HT-29 (cell line): Measurements from ENCODE around the gene CFAP46. TPM values are rescaled to one million over a fixed set of nuclear protein-coding genes. Genes with fewer than 3 reads are reported as not detected.
"Not testable (repeated sequence)": the region's sequence is repeated elsewhere in the genome, so short reads cannot be mapped to it uniquely, and the experiment has no call there.

Experiments used
- DNase-seq: peaks from one replicate; pipeline ENCODE4 v3.0.0-alpha.2; 2015; ENCODE audit warnings: low spot score
- total RNA-seq: library from RNA; depleted of rRNA; stranded (reverse); fragments of >200 nt; shearing (Covaris generic); gene quantifications from 2 replicates; pipeline ENCODE4 v1.2.3, GENCODE V29; 2014

Gene CFAP46
- total RNA-seq, 1 experiment from 2014 or later: not detected

DNA sequence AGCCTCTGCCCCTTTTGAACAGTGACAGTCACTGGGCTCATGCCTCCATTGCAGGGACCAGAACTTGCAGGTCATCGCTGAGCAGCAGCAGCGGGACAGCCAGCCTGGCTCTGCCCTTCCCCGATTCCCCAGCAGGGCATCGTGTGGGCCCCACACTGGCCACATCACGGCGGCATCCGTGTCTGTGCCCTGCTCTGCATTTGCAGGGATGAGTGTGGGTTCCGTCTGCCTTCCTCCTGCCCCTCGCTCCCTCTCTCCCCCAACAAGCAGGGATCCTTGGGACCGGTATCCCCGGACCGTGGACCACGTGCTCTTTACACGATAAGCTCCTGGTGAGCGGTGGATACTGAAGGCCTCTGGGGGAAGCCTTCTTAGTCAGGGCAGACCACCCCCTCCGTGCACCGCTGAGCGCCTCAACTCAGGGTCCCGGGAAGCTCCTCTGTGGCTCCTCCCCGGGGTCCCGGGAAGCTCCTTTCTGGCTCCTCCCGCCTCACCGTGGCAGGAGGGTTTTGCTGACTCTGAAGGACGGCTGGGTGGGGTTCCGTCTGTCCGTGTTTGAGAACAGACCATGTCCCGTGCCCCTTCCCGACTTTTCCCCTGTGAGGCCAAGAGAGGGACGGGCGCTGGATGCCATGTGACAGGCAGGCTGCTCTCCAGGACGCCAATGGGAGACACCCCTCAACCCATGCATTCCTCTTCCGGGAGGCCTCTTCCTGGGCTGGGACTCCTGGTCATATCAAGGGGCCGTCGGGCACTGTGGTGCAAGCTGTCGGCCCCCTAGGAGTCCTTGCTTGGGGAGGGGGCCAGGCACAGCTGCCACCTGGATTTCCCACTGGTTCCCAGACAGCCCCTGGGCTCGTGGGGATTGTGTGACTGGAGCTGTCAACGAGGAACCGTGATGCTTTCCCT, 132.9 kb downstream of the CFAP46 start:
- no peak for DNase-seq

DNA sequence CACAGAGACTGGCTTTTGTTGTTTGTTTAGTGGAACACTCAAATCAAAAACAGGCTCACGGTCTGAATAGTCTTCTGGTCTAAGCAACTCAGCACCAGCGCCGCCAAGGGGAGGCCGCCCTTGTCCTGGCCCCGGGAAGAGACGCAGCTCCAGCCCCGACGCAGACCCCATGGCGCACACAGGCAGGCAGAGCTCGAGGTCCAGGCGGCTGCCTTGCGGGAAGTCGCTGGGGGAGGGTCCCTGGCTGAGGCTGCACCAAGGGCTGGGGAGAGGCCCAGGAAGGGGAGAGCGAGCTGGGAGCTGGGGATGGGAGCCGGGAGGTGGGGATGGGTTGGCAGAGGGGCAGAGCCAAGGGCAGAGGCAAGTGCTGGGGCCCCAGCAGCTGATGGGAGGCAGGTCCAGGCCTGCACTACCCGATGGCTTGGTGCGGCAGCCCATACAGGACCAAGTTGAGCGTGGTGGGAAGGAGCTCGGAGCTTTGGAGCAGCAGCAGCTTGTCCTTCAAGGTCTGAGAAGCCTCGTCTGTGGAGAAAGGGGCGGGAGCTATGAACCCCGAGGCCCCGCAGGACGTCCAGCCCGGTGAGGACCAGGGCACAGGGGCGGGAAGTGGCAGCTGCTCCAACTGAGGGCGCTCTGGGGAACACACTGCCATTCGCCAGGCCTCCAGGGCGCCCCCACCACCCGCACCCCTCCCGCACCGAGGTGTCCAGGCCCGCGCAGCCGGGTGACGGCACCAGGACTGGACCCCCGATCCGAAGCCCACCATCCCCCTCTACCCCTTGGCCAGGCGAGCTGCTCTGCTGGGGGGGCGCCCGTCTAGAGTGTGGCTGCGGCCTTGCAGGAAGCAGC, 133.8 kb downstream of the CFAP46 start:
- no peak for DNase-seq

GRCh38 chr10:132807621-132808049, 134.7 kb downstream of the CFAP46 start:
- DNase-seq: no peak

DNA sequence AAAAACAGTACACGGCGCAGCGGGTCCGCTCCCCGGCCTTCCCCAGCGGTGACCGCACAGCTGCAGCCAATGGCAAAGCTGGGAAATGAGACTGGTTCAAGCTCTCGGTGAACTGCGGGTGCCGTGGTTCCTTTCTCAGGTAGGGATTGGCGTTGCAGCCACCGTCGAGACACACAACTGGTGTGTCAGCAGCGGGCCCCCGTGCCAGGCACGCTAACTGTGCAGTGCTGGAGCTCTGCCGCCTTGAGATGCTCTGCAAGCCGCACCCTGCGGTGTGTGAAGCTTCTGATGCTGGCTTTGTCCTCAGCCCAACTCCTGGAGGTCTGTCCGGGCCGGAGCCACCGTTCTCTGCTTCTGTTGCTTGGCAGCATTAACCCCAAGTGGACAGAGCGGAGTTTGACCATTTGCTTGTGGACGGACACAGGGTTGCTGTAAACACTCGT, 135.8 kb downstream of the CFAP46 start:
- DNase-seq: no peak

DNA sequence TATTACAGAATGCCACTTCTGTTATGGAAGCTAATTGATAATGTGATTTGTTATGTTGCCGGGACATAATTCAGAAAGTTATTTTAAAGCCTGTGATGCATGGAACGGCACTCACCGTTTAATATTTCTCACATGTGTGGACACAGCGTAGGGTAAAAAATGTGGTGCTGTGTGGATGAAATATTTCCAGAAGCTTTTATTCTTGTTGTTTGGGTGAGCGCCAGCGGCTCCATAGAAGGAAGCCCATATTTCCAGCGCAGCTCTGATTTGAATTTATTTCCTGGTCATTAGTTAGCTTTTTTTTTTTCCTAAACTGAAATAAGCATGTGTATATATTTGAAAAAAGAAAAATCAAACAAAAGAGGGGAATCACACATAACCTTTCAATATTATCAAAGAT, 136.3 kb downstream of the CFAP46 start:
- no peak for DNase-seq

- no peak for DNase-seq
Measured at GRCh38 chr10:132805599-132805998, 136.8 kb downstream of the CFAP46 start.

- DNase-seq: no peak
Measured at GRCh38 chr10:132804785-132805426, 137.5 kb downstream of the CFAP46 start.

- no peak for DNase-seq
Measured at GRCh38 chr10:132804287-132804686, 138.1 kb downstream of the CFAP46 start.

- DNase-seq: no peak
Measured at GRCh38 chr10:132803416-132804210, 138.8 kb downstream of the CFAP46 start.

DNA sequence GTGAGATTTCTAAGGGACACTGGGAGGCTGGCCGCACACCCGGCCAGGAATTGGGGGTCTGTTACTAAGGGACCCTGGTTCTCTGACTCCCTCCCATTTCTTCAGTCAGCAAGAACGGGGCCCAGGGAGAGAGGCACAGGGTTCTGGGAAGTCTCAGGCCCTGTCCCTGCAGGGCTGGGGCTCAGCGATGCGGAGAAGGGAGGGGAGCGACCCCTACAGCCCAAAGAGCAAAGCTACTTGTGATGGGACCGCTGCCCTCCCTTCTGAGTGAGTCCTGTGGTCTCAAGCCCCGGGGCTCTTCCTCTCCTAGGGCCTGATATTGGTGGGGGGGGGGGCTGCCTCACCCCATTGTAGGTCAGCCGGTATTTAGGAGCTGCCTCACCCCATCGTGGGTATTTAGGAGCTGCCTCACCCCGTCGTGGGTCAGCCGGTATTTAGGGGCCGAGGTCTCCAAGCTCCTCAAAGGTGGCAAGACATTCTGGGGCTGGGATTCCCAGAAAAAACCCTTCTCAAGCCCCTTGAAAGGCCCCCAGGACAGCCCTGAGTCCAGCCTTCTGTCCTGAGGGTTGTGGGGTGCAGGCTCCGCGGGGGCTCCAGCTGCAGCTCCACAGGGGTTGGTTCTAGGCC, 139.6 kb downstream of the CFAP46 start:
- DNase-seq: peak; percentile 14

- no peak for DNase-seq
Measured at GRCh38 chr10:132802048-132802447, 140.3 kb downstream of the CFAP46 start.

- no peak for DNase-seq
Measured at GRCh38 chr10:132799865-132800264, 142.5 kb downstream of the CFAP46 start.

DNA sequence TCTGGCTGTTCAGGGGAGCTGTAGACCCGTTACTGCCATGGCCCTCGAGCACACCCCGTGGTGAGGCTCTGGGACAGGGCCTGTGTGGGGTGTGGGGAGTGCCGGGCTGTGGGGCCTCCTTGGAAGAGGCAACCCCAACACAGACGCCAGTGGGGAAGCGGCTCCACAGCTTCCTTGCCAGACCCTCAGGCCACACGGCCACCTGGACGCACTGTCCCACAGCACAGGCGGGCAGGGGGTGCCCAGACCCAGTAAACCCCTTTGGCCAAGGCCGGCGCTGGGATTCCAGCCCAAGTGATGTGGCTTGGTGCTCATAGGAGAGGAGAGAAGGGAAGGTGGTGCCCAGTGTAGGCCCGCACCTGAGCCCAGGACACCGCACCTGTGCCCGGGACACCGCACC, 143.5 kb downstream of the CFAP46 start:
- DNase-seq: no peak

- no peak for DNase-seq
Measured at GRCh38 chr10:132798403-132798802, 144.0 kb downstream of the CFAP46 start.

GRCh38 chr10:132797986-132798385, 144.4 kb downstream of the CFAP46 start:
- not testable (repeated sequence) for DNase-seq

DNA sequence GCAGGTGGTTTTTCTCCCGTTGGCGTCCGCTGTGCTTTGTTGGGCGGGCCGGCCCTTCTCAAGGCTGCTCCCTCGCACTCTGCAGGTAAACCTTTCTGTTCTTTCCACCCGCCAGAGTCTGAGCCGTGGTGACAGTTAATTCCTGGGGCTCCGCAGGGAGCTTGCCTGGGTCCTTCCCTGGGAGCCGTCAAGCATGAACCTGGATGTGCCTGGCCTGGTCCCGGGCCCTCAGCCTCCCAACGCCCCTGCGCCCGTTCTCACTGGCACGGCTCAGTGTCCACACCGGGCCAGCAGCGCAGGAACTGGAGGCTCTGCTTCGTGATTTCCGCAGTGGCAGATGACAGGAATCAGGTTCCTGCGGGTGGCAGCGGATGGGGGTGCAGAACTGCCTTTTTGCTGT, 145.5 kb downstream of the CFAP46 start:
- no peak for DNase-seq

DNA sequence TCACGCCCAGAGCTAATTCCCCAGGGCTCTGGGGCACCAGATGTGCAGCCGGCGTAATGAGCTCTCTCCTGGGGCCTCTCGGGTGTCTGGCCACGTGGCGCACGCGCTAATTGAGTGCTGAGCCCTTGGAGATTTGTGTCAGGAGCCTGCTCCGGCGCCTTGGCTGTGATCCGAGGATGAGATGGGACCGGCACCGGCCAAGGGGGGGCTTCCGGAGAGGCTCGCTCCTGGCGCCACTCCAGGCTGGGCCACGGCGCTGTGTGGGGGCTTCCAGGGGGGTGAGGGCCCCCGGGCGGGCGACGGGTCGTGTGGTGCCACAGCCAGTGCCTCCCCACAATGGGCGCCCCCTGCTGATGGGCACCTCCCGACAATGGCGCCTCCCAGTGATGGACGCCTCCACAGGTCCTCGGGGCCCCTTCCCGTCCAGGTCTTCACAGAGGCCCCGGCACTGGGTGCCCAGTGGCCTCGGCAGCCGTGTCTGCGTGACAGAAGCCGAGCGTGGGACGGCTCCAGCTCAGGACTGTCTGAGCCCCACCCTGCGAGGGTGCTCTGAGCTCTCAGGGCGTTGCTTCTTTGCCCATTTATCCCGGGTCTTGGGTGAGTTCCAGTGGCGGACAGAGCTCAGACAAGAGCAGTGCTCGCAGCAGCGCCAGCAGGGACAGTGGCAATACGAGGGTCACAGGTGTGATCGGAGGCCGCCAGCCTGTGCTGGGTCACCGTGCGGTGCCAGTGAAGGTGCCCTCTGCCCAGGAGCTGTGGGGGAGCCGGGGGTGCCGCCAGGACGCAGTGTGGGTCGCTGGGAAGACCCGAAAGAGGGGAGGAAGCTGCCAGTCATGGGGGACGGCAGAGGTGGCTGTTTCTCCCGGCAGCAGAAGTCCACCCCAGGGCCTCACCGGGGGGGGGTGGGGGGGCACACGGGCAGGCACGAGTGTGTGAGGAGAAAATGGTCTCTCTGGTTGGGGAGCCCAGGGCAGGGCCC, 148.2 kb downstream of the CFAP46 start:
- DNase-seq: no peak

GRCh38 chr10:132793213-132793612, 149.2 kb downstream of the CFAP46 start:
- no peak for DNase-seq

GRCh38 chr10:132792796-132793195, 149.6 kb downstream of the CFAP46 start:
- DNase-seq: no peak
